ENCODE results near the gene SACM1L. TPM values are rescaled to one million over a fixed set of nuclear protein-coding genes. Genes with fewer than 3 reads are reported as not detected.

Gene SACM1L
- total and polyA plus RNA-seq, 2 of the 4 experiments (the other 2 are of a cell fraction): 19.0 to 40.9 TPM

DNA sequence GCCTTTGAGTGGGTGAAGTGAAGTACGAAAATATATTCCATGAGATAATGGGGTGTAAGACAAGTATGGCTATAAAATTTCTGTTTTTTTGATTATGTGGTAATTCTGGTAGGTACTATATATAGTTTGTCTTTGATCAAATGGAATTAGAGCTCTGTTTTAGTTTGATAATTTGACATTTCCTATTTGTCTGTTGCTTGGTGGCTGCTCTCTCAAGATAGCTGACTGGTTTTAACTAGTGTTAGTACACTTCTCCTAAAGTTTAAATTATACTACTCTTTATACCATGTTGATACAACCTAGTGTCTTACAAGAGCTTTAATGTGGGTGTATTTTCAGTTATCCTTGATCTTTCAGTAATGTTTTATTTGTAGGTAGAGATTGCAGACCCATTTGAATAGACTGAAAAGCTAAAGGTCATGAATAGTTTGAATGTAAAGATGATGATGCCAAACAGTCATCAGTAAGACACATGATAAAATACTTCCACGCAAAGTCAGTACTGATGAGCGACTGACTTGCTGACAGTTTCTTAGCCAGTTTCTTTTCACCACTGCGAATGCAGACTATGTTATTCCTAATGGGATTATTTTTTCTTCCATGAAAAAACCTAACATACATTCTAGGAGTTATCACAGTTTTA is 15.2 kb downstream of the SACM1L start:
- ATAC-seq (ENCODE audit: low read depth) (no peak), DNase-seq (no peak)
- no peak overlapping the region for H2BK120ac ChIP-seq (ENCODE audit: low read depth, low read length)
- H2AK5ac ChIP-seq (ENCODE audit: low read depth, low read length): no peak overlapping the region
- no peak overlapping the region for H2BK20ac ChIP-seq (ENCODE audit: low read depth, low read length)
- intact Hi-C loops (cut with micrococcal nuclease) (no loop called here), in situ Hi-C loops (cut with MboI; ENCODE audit: low sequenced_read_pairs) (no loop called here), dilution Hi-C loops (cut with HindIII; ENCODE audit: low sequenced_read_pairs, unreplicated experiment) (no loop called here)
- H3K18ac ChIP-seq (ENCODE audit: low read depth, low read length): no peak overlapping the region
- TF ChIP-seq SMC3 (IDR thresholded peaks at IDR 0.05; ENCODE audit: low read depth, low read length) (no peak), MAZ (IDR thresholded peaks at IDR 0.05; ENCODE audit: borderline replicate concordance, low read depth, low read length) (no peak), RCOR1 (IDR thresholded peaks at IDR 0.05; ENCODE audit: insufficient replicate concordance, low read length) (no peak), BHLHE40 (IDR thresholded peaks at IDR 0.05; ENCODE audit: low read depth, low read length) (no peak), CHD1 (IDR thresholded peaks at IDR 0.05; ENCODE audit: low read depth, low read length) (no peak)
- TF ChIP-seq, protein P1, sequence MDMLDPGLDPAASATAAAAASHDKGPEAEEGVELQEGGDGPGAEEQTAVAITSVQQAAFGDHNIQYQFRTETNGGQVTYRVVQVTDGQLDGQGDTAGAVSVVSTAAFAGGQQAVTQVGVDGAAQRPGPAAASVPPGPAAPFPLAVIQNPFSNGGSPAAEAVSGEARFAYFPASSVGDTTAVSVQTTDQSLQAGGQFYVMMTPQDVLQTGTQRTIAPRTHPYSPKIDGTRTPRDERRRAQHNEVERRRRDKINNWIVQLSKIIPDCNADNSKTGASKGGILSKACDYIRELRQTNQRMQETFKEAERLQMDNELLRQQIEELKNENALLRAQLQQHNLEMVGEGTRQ (IDR thresholded peaks at IDR 0.05; ENCODE audit: low read depth, low read length): no peak
- no TSS peak for BruUV-seq (replicated peaks)
- no peak overlapping the region for H3K23ac ChIP-seq (ENCODE audit: low read depth, low read length)
- POLR2A ChIA-PET (ENCODE audit: unreplicated experiment): no interaction called here
- H3K79me1 ChIP-seq (ENCODE audit: low read depth in 1 of 2, low read length in 2 of 2): peaks cover 23 to 50% of the 10 kb centered on the region in 2 experiments
- no peak overlapping the region for H3K27ac ChIP-seq (ENCODE audit: insufficient read depth, low read length)
- H2BK15ac ChIP-seq (ENCODE audit: low read depth, low read length): no peak overlapping the region
- H3K4me3 ChIP-seq (ENCODE audit: insufficient read depth, low read depth, low read length): no peak overlapping the region
- H3K27me3 ChIP-seq (ENCODE audit: control insufficient read depth, insufficient read depth, low read length): no peaks in the 10 kb centered on the region
- H2BK5ac ChIP-seq (ENCODE audit: low read depth, low read length, poor library complexity, severe bottlenecking): no peak overlapping the region
- peaks cover 24% of the 10 kb centered on the region for H4K20me1 ChIP-seq (ENCODE audit: insufficient read depth, low read length)
- no peaks in the 10 kb centered on the region for H3K4me1 ChIP-seq (ENCODE audit: control insufficient read depth, insufficient read depth, low read length)
- H3K9ac ChIP-seq (ENCODE audit: low read depth, low read length): no peak overlapping the region
- H3K4ac ChIP-seq (ENCODE audit: low read depth, low read length): no peak overlapping the region
- no peaks in the 10 kb centered on the region for H3K9me3 ChIP-seq (ENCODE audit: control insufficient read depth, insufficient read depth, low read length)
- H2AK9ac ChIP-seq (replicated peaks; ENCODE audit: low read depth, low read length, poor library complexity): no peak overlapping the region
- no peak overlapping the region for H4K91ac ChIP-seq (ENCODE audit: insufficient read depth, low read depth, low read length)
- no peak overlapping the region for H4K5ac ChIP-seq (ENCODE audit: low read depth, low read length)
- peaks cover 7% of the 10 kb centered on the region for H3K36me3 ChIP-seq (ENCODE audit: control insufficient read depth, insufficient read depth, low read length)
- no peak overlapping the region for H2AFZ ChIP-seq (replicated peaks; ENCODE audit: low read length, poor library complexity)
- no peak overlapping the region for H3K14ac ChIP-seq (replicated peaks; ENCODE audit: low read depth, low read length)
- H3K9me1 ChIP-seq (ENCODE audit: insufficient read depth, low read length): 0 out of 2 replicates have a peak, but pooled peaks cover 2% of the 10 kb centered on the region
- H4K8ac ChIP-seq (ENCODE audit: low read depth in 2 of 2, low read length in 2 of 2): no peak overlapping the region
- H3K4me2 ChIP-seq (ENCODE audit: low read depth, low read length): no peak overlapping the region
- WGBS, 2 experiments (ENCODE audit: extremely low coverage in 2 of 2, insufficient read length in 1 of 2): no CpG with 5 or more reads among the region's 4 CpGs
- no peak overlapping the region for H3K56ac ChIP-seq (ENCODE audit: extremely low read depth, insufficient read depth, low read length)
- CTCF ChIA-PET: interaction anchor here (1.0 to 1.7 kb wide), 3 partner anchors 8 to 44 kb away, joined by 3 to 8 read pairs (median 4); no protein-coding TSS in a partner anchor

Measured in IMR-90 (cell line).